ENCODE data around the gene SLC33A1. TPM values are rescaled to one million over a fixed set of nuclear protein-coding genes. Genes with fewer than 3 reads are reported as not detected.

SLC33A1 gene
- total and polyA plus RNA-seq, 2 experiments from 2014 or later, result 12.5 to 33.5 TPM

GRCh38 chr3:155792532-155792931 is 61.7 kb downstream of the SLC33A1 start:
- Histone ChIP-seq H3K4me1 (ENCODE audit: insufficient read depth) (peaks cover 11% of the 10 kb centered on the region; the same call in 1 of the 2 replicates), H3K36me3 (ENCODE audit: insufficient read depth) (no peaks in the 10 kb centered on the region), H3K27ac (ENCODE audit: low read depth) (no peak overlapping the region), H3K79me2 (replicated peaks; ENCODE audit: insufficient read depth) (0 out of 2 replicates have a peak, but pooled peaks cover 3% of the 10 kb centered on the region), H3K4me2 (no peak overlapping the region), H2AFZ (no peak overlapping the region), H3F3A (replicated peaks; ENCODE audit: low read depth) (no peaks in the 10 kb centered on the region), H4K20me1 (replicated peaks; ENCODE audit: insufficient read depth) (no peaks in the 10 kb centered on the region), H3K27me3 (ENCODE audit: insufficient read depth) (no peaks in the 10 kb centered on the region), H3K4me3 (no peak overlapping the region), H3K9me2 (ENCODE audit: insufficient read depth) (peaks cover 11% of the 10 kb centered on the region)
- peaks cover 3% of the 10 kb centered on the region for H3K27me3 Mint-ChIP-seq (ENCODE audit: insufficient read depth, low read depth, poor library complexity)
- no peak overlapping the region for H3K27ac Mint-ChIP-seq
- no peak for ATAC-seq
- TF ChIP-seq NANOG (IDR thresholded peaks at IDR 0.05; ENCODE audit: borderline replicate concordance) (no peak), ETS1 (IDR thresholded peaks at IDR 0.05) (no peak), EZH2 (IDR thresholded peaks at IDR 0.05; ENCODE audit: low read depth, unreplicated experiment) (no peak), REST (IDR thresholded peaks at IDR 0.05; ENCODE audit: unreplicated experiment) (no peak), CTCF (conservative IDR thresholded peaks at IDR 0.05; ENCODE audit: low read depth in 2 of 2) (no peak), STAT1 (IDR thresholded peaks at IDR 0.05; ENCODE audit: unreplicated experiment) (no peak), ZNF462 (CRISPR knock-in tag; IDR thresholded peaks at IDR 0.05) (no peak), ZNF331 (CRISPR knock-in tag; IDR thresholded peaks at IDR 0.05; ENCODE audit: low read depth) (no peak), POLR2AphosphoS5 (IDR thresholded peaks at IDR 0.05; ENCODE audit: low read depth) (no peak), JUNB (IDR thresholded peaks at IDR 0.05; ENCODE audit: unreplicated experiment) (no peak), ZNF114 (CRISPR knock-in tag; IDR thresholded peaks at IDR 0.05) (no peak), EZH2phosphoT487 (IDR thresholded peaks at IDR 0.05; ENCODE audit: unreplicated experiment) (no peak), CREB1 (CRISPR knock-in tag; IDR thresholded peaks at IDR 0.05; ENCODE audit: low read depth) (no peak)
- no peak overlapping the region for H3K4me3 Mint-ChIP-seq
- peaks cover 14% of the 10 kb centered on the region for H3K4me1 Mint-ChIP-seq
- DNase-seq (ENCODE audit: low spot score), result no peak
- peaks cover 27% of the 10 kb centered on the region for H3K36me3 Mint-ChIP-seq (ENCODE audit: low read depth)
- H3K9me3 Mint-ChIP-seq, result no peaks in the 10 kb centered on the region

All from GM23338 (cell line).